T-helper 1 cell treated with Interleukin-12 subunit alpha and Interleukin-12 subunit beta and Interleukin-4 antibody, amounts not matched to agents 30 ng/mL and 1 ng/mL, for 36 hours (primary cell): ENCODE measurements around the gene SELP. TPM values are rescaled to one million over a fixed set of nuclear protein-coding genes. Genes with fewer than 3 reads are reported as not detected.
"Not testable (repeated sequence)": the region's sequence is repeated elsewhere in the genome, so short reads cannot be mapped to it uniquely, and the experiment has no call there.

Experiments used
- intact Hi-C: fragments of 100-400 bp; cut with micrococcal nuclease; formaldehyde crosslinking; loops from one replicate; pipeline ENCODE4 v1.15.1; 2024
- total RNA-seq: library from RNA; stranded (reverse); gene quantifications from 2 replicates; pipeline ENCODE4 v1.2.3, GENCODE V29; 2022

SELP gene
- total RNA-seq = 0.15 and 0.24 TPM in 2 replicates

- intact Hi-C loops = no loop called here
Measured at GRCh38 chr1:169630006-169630405, at the start of gene SELP. TSS of gene SELP (minus strand) at chr1:169630124. CDS start at chr1:169630074, 50 bp downstream.

- intact Hi-C loops = loop anchor here (1.0 kb wide), 1 partner anchor 14 kb away; no protein-coding TSS in a partner anchor
Measured at GRCh38 chr1:169679692-169680091, 49.8 kb upstream of the SELP start.

- intact Hi-C loops = no loop called here
Measured at GRCh38 chr1:169676001-169676400, 46.1 kb upstream of the SELP start.

- intact Hi-C loops = no loop called here
Measured at GRCh38 chr1:169670836-169671235, 40.9 kb upstream of the SELP start.

- intact Hi-C loops = not testable (repeated sequence)
Measured at GRCh38 chr1:169670244-169670643, 40.3 kb upstream of the SELP start.

- intact Hi-C loops = loop anchor here (1.0 kb wide), 5 partner anchors 26 to 226 kb away; partner anchors contain the start of gene METTL18
Measured at GRCh38 chr1:169667699-169668596, 38.0 kb upstream of the SELP start.

- intact Hi-C loops = loop anchor here (1.0 kb wide), 5 partner anchors 27 to 227 kb away; partner anchors contain the start of gene METTL18
Measured at GRCh38 chr1:169667227-169667639, 37.3 kb upstream of the SELP start.

GRCh38 chr1:169662680-169663079 lies 32.8 kb upstream of the SELP start:
- intact Hi-C loops = not testable (repeated sequence)

GRCh38 chr1:169661066-169661465 lies 31.1 kb upstream of the SELP start:
- intact Hi-C loops = not testable (repeated sequence)

- intact Hi-C loops = loop anchor here (5.0 kb wide), 2 partner anchors 34 to 36 kb away; no protein-coding TSS in a partner anchor
Measured at GRCh38 chr1:169658777-169659176, 28.9 kb upstream of the SELP start.

- intact Hi-C loops = loop anchor here (5.0 kb wide), 1 partner anchor 47 kb away; no protein-coding TSS in a partner anchor
Measured at GRCh38 chr1:169653873-169654272, 23.9 kb upstream of the SELP start.

GRCh38 chr1:169651035-169651434 lies 21.1 kb upstream of the SELP start:
- intact Hi-C loops = loop anchor here (5.0 kb wide), 1 partner anchor 44 kb away; no protein-coding TSS in a partner anchor

- intact Hi-C loops = loop anchor here (5.0 kb wide), 1 partner anchor 43 kb away; no protein-coding TSS in a partner anchor
Measured at GRCh38 chr1:169650551-169650950, 20.6 kb upstream of the SELP start.

- intact Hi-C loops = no loop called here
Measured at GRCh38 chr1:169648709-169649108, 18.8 kb upstream of the SELP start.

GRCh38 chr1:169648187-169648586 lies 18.3 kb upstream of the SELP start:
- intact Hi-C loops = no loop called here

- intact Hi-C loops = no loop called here
Measured at GRCh38 chr1:169647512-169647911, 17.6 kb upstream of the SELP start.

GRCh38 chr1:169644297-169644696 lies 14.4 kb upstream of the SELP start:
- intact Hi-C loops = no loop called here

- intact Hi-C loops = no loop called here
Measured at GRCh38 chr1:169634877-169635276, 5.0 kb upstream of the SELP start.

GRCh38 chr1:169634145-169634544 lies 4.2 kb upstream of the SELP start:
- intact Hi-C loops = no loop called here

- intact Hi-C loops = no loop called here
Measured at GRCh38 chr1:169631249-169631648, 1.3 kb upstream of the SELP start.

- intact Hi-C loops = loop anchor here (5.0 kb wide), 1 partner anchor 32 kb away; no protein-coding TSS in a partner anchor
Measured at GRCh38 chr1:169624912-169625311, 5.0 kb downstream of the SELP start.

GRCh38 chr1:169624122-169624521 lies 5.8 kb downstream of the SELP start:
- intact Hi-C loops = loop anchor here (5.0 kb wide), 1 partner anchor 33 kb away; no protein-coding TSS in a partner anchor
